Measurements from ENCODE around the gene SCG2.

The SCG2 gene

DNA sequence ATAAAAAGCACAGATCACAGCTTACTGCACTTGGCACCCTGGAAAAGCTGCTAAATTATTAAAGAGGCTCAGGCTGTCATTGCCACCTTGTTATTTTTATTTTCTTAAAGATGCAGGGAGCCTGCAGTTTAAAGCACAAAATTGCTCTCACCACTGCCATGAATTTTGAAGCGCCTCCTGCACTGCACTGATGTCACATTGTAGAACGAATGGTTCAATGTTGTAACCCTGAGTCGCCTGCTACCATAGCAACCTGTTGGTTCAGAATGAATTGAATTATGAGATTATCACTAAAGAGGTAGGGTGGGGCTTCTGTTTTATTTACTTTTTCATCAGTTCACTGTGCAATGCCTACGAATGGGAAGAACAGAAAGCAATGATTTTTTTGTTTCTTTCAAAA, 16.5 kb downstream of the SCG2 start (continued):
- TF ChIP-seq ZNF292 (tag by site-specific recombination; IDR thresholded peaks at IDR 0.05; ENCODE audit: borderline replicate concordance, low read depth) (no peak), IKZF3 (tag by site-specific recombination; IDR thresholded peaks at IDR 0.05) (no peak), ZNF449 (tag by site-specific recombination; IDR thresholded peaks at IDR 0.05) (no peak)
- TF ChIP-seq, protein P1, sequence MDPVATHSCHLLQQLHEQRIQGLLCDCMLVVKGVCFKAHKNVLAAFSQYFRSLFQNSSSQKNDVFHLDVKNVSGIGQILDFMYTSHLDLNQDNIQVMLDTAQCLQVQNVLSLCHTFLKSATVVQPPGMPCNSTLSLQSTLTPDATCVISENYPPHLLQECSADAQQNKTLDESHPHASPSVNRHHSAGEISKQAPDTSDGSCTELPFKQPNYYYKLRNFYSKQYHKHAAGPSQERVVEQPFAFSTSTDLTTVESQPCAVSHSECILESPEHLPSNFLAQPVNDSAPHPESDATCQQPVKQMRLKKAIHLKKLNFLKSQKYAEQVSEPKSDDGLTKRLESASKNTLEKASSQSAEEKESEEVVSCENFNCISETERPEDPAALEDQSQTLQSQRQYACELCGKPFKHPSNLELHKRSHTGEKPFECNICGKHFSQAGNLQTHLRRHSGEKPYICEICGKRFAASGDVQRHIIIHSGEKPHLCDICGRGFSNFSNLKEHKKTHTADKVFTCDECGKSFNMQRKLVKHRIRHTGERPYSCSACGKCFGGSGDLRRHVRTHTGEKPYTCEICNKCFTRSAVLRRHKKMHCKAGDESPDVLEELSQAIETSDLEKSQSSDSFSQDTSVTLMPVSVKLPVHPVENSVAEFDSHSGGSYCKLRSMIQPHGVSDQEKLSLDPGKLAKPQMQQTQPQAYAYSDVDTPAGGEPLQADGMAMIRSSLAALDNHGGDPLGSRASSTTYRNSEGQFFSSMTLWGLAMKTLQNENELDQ (tag by site-specific recombination; IDR thresholded peaks at IDR 0.05; ENCODE audit: low read depth), result no peak

- Histone ChIP-seq H3K36me3 (ENCODE audit: control insufficient read depth in 2 of 2, insufficient read depth in 1 of 2, low read length in 2 of 2) (no peaks in the 10 kb centered on the region), H3K9me3 (ENCODE audit: control insufficient read depth, insufficient read depth, low read depth, low read length) (no peaks in the 10 kb centered on the region), H3K27ac (ENCODE audit: extremely low read depth, low read depth, low read length) (no peak overlapping the region), H3K4me3 (ENCODE audit: low read depth, low read length) (no peak overlapping the region), H3K4me1 (ENCODE audit: control insufficient read depth, insufficient read depth, low read length) (peaks cover 5% of the 10 kb centered on the region)
- TF ChIP-seq, protein P2, sequence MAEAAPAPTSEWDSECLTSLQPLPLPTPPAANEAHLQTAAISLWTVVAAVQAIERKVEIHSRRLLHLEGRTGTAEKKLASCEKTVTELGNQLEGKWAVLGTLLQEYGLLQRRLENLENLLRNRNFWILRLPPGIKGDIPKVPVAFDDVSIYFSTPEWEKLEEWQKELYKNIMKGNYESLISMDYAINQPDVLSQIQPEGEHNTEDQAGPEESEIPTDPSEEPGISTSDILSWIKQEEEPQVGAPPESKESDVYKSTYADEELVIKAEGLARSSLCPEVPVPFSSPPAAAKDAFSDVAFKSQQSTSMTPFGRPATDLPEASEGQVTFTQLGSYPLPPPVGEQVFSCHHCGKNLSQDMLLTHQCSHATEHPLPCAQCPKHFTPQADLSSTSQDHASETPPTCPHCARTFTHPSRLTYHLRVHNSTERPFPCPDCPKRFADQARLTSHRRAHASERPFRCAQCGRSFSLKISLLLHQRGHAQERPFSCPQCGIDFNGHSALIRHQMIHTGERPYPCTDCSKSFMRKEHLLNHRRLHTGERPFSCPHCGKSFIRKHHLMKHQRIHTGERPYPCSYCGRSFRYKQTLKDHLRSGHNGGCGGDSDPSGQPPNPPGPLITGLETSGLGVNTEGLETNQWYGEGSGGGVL (tag by site-specific recombination; IDR thresholded peaks at IDR 0.05), result no peak
- TF ChIP-seq, protein P3, sequence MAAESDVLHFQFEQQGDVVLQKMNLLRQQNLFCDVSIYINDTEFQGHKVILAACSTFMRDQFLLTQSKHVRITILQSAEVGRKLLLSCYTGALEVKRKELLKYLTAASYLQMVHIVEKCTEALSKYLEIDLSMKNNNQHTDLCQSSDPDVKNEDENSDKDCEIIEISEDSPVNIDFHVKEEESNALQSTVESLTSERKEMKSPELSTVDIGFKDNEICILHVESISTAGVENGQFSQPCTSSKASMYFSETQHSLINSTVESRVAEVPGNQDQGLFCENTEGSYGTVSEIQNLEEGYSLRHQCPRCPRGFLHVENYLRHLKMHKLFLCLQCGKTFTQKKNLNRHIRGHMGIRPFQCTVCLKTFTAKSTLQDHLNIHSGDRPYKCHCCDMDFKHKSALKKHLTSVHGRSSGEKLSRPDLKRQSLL (tag by site-specific recombination; IDR thresholded peaks at IDR 0.05), result no peak
- TF ChIP-seq ZNF114 (tag by site-specific recombination; IDR thresholded peaks at IDR 0.05), result no peak
- CTCF ChIA-PET, result no interaction called here
- POLR2A ChIA-PET, result no interaction called here
These were observed 20.2 kb downstream of the SCG2 start for GRCh38 chr2:223582001-223582400.

GRCh38 chr2:223580951-223581350, 21.2 kb downstream of the SCG2 start:
- no peaks in the 10 kb centered on the region for H3K36me3 ChIP-seq (ENCODE audit: control insufficient read depth in 2 of 2, insufficient read depth in 1 of 2, low read length in 2 of 2)
- no peak overlapping the region for H3K27ac ChIP-seq (ENCODE audit: extremely low read depth, low read depth, low read length)
- ChIA-PET POLR2A (no interaction called here), CTCF (interaction anchor here (0.7 to 1.1 kb wide), 3 partner anchors 10 to 30 kb away, joined by 3 to 4 read pairs (median 3); no protein-coding TSS in a partner anchor)
- no peak overlapping the region for H3K4me3 ChIP-seq (ENCODE audit: low read depth, low read length)
- H3K9me3 ChIP-seq (ENCODE audit: control insufficient read depth, insufficient read depth, low read depth, low read length), result no peaks in the 10 kb centered on the region
- peaks cover 5% of the 10 kb centered on the region for H3K4me1 ChIP-seq (ENCODE audit: control insufficient read depth, insufficient read depth, low read length)
- no peak for TF ChIP-seq GLI2 (tag by site-specific recombination; IDR thresholded peaks at IDR 0.05; ENCODE audit: borderline replicate concordance, low read depth)
- TF ChIP-seq ZNF404 (tag by site-specific recombination; IDR thresholded peaks at IDR 0.05), result no peak

DNA sequence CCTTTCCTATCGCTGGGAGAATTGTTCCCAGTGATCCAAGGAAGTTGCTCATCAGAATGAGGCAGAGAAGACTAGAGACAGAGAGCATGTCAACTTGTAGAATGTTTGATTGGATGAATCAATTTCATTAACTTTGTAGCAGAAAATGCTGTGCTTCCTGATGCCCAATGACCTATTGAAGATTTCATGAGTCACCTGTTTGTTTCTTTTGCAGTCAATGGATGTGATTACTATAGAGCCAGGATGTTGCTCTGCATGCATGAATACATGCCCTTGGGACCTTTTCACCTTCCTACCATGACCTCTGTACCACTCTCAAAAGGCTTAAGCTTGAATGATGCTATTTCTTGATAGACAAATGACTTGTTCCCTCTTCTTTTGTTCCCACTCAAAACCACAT, 23.3 kb downstream of the SCG2 start:
- Histone ChIP-seq H3K9me3 (ENCODE audit: control insufficient read depth, insufficient read depth, low read depth, low read length) (no peaks in the 10 kb centered on the region), H3K36me3 (ENCODE audit: control insufficient read depth in 2 of 2, insufficient read depth in 1 of 2, low read length in 2 of 2) (no peaks in the 10 kb centered on the region), H3K27ac (ENCODE audit: extremely low read depth, low read depth, low read length) (no peak overlapping the region), H3K4me3 (ENCODE audit: low read depth, low read length) (no peak overlapping the region), H3K4me1 (ENCODE audit: control insufficient read depth, insufficient read depth, low read length) (peaks cover 2% of the 10 kb centered on the region; the same call in 1 of the 2 replicates)
- TF ChIP-seq REPIN1 (tag by site-specific recombination; IDR thresholded peaks at IDR 0.05; ENCODE audit: low read depth) (no peak), ZNF571 (tag by site-specific recombination; IDR thresholded peaks at IDR 0.05) (no peak), ZNF140 (tag by site-specific recombination; IDR thresholded peaks at IDR 0.05) (no peak), ZNF350 (tag by site-specific recombination; IDR thresholded peaks at IDR 0.05) (no peak), ZNF324 (tag by site-specific recombination; IDR thresholded peaks at IDR 0.05) (no peak)
- TF ChIP-seq, protein P4, sequence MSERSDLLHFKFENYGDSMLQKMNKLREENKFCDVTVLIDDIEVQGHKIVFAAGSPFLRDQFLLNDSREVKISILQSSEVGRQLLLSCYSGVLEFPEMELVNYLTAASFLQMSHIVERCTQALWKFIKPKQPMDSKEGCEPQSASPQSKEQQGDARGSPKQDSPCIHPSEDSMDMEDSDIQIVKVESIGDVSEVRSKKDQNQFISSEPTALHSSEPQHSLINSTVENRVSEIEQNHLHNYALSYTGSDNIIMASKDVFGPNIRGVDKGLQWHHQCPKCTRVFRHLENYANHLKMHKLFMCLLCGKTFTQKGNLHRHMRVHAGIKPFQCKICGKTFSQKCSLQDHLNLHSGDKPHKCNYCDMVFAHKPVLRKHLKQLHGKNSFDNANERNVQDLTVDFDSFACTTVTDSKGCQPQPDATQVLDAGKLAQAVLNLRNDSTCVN (tag by site-specific recombination; optimal IDR thresholded peaks at IDR 0.05), result no peak
- POLR2A ChIA-PET, result no interaction called here
- CTCF ChIA-PET, result interaction anchor here (0.6 kb wide), 1 partner anchor 666 kb away, joined by 4 read pairs; no protein-coding TSS in a partner anchor

All from HEK293 (cell line).